Skin epidermis (tissue), 12 donors: ENCODE measurements around the gene UCN.
"Not testable (repeated sequence)": the region's sequence is repeated elsewhere in the genome, so short reads cannot be mapped to it uniquely, and the experiment has no call there.

Experiments used
- H3K27ac ChIP-seq, 21 experiments: fragments of 200-600 bp; sonication (generic) in 11 of 21; one replicate each; pipeline ENCODE4 v1.5.0; 2020; ENCODE audit warnings: mild to moderate bottlenecking in 3 of 21, inconsistent platforms in 2 of 21, moderate library complexity in 2 of 21
- H3K4me3 ChIP-seq, 7 experiments: fragments of 200-600 bp; sonication (generic) in 2 of 7; one replicate each; pipeline ENCODE4 v1.5.0; 2020; ENCODE audit warnings: inconsistent platforms in 2 of 7, mild to moderate bottlenecking in 2 of 7, moderate library complexity in 1 of 7

Gene UCN

GRCh38 chr2:27316655-27317412 lies 8.6 kb upstream of the UCN start:
- no peak overlapping the region for H3K27ac ChIP-seq
- H3K4me3 ChIP-seq, result no peak overlapping the region

GRCh38 chr2:27315122-27315521 lies 6.9 kb upstream of the UCN start:
- H3K27ac ChIP-seq, result no peak overlapping the region
- no peak overlapping the region for H3K4me3 ChIP-seq

- Histone ChIP-seq H3K4me3 (no peak overlapping the region), H3K27ac (no peak overlapping the region)
Measured at GRCh38 chr2:27314709-27315108, 6.5 kb upstream of the UCN start.

GRCh38 chr2:27313882-27314645 lies 5.8 kb upstream of the UCN start:
- H3K4me3 ChIP-seq, result no peak overlapping the region

GRCh38 chr2:27312152-27312551 lies 3.9 kb upstream of the UCN start:
- Histone ChIP-seq H3K4me3 (no peak overlapping the region), H3K27ac (no peak overlapping the region)

More at GRCh38 chr2:27313882-27314645, 5.8 kb upstream of the UCN start:
- H3K27ac ChIP-seq, result no peak overlapping the region

- Histone ChIP-seq H3K27ac (no peak overlapping the region), H3K4me3 (no peak overlapping the region)
Measured at GRCh38 chr2:27309651-27310050, 1.4 kb upstream of the UCN start.

GRCh38 chr2:27307545-27308358 lies 493 bp downstream of the UCN start:
- Histone ChIP-seq H3K4me3 (no peak overlapping the region), H3K27ac (no peak overlapping the region)

- H3K27ac ChIP-seq, result no peak overlapping the region
- H3K4me3 ChIP-seq, result peak overlapping the region in 1 of 7 experiments; percentile 2
Measured at GRCh38 chr2:27307287-27307544, 1.0 kb downstream of the UCN start.

GRCh38 chr2:27306573-27307286 lies 1.5 kb downstream of the UCN start:
- Histone ChIP-seq H3K4me3 (peak overlapping the region in 2 of 7 experiments; percentile 2 to 19), H3K27ac (no peak overlapping the region)

- H3K27ac ChIP-seq, result no peak overlapping the region
- no peak overlapping the region for H3K4me3 ChIP-seq
Measured at GRCh38 chr2:27306136-27306535, 2.1 kb downstream of the UCN start.

- no peak overlapping the region for H3K4me3 ChIP-seq
- H3K27ac ChIP-seq, result no peak overlapping the region
Measured at GRCh38 chr2:27305516-27305915, 2.7 kb downstream of the UCN start.

- Histone ChIP-seq H3K27ac (no peak overlapping the region), H3K4me3 (no peak overlapping the region)
Measured at GRCh38 chr2:27304488-27305240, 3.6 kb downstream of the UCN start.

GRCh38 chr2:27303093-27304025 lies 4.9 kb downstream of the UCN start:
- peak overlapping the region in 2 of 21 experiments; percentile 20 to 42 for H3K27ac ChIP-seq
- H3K4me3 ChIP-seq, result peak overlapping the region in 4 of 7 experiments; percentile 3 to 30 (median 16)

GRCh38 chr2:27300606-27301005 lies 7.6 kb downstream of the UCN start:
- not testable (repeated sequence) for H3K27ac ChIP-seq

GRCh38 chr2:27298391-27299080 lies 9.7 kb downstream of the UCN start:
- Histone ChIP-seq H3K4me3 (no peak overlapping the region), H3K27ac (no peak overlapping the region)

More at GRCh38 chr2:27300606-27301005, 7.6 kb downstream of the UCN start:
- H3K4me3 ChIP-seq, result not testable (repeated sequence)

- Histone ChIP-seq H3K4me3 (no peak overlapping the region), H3K27ac (no peak overlapping the region)
Measured at GRCh38 chr2:27297195-27297594, 11.1 kb downstream of the UCN start.

- no peak overlapping the region for H3K4me3 ChIP-seq
- no peak overlapping the region for H3K27ac ChIP-seq
Measured at GRCh38 chr2:27296481-27296880, 11.8 kb downstream of the UCN start.

- H3K4me3 ChIP-seq, result no peak overlapping the region
- no peak overlapping the region for H3K27ac ChIP-seq
Measured at GRCh38 chr2:27294928-27295327, 13.3 kb downstream of the UCN start.
